Liver (tissue), 9 donors: ENCODE data around the gene KRT26. TPM values are rescaled to one million over a fixed set of nuclear protein-coding genes. Genes with fewer than 3 reads are reported as not detected.

Experiments
- DNase-seq: peaks from one replicate; pipeline ENCODE4 v3.0.0-alpha.2; 2017; ENCODE audit warnings: low spot score
- H3K27ac ChIP-seq, 2 donors: one replicate each; pipeline ENCODE4 v1.7.0; 2013; ENCODE audit warnings: inconsistent platforms in 2 of 2, low read length in 2 of 2, control low read depth in 1 of 2, low read depth in 1 of 2, mild to moderate bottlenecking in 1 of 2
- H3K27me3 ChIP-seq, 4 donors: one replicate each; pipeline versions ENCODE4 v1.6.1 to v1.7.0; 2013; ENCODE audit warnings: low read length in 3 of 4, inconsistent platforms in 1 of 4, mild to moderate bottlenecking in 1 of 4, moderate library complexity in 1 of 4; ENCODE audit not compliant: control insufficient read depth in 4 of 4, insufficient read depth in 4 of 4
- H3K36me3 ChIP-seq, 4 donors: one replicate each; pipeline versions ENCODE4 v1.6.1 to v1.7.0; 2013; ENCODE audit warnings: low read length in 3 of 4, mild to moderate bottlenecking in 3 of 4, low read depth in 1 of 4, moderate library complexity in 1 of 4; ENCODE audit not compliant: control insufficient read depth in 4 of 4, insufficient read depth in 3 of 4
- H3K4me1 ChIP-seq, 4 donors: one replicate each; pipeline versions ENCODE4 v1.6.1 to v1.7.0; 2013; ENCODE audit warnings: low read length in 3 of 4, mild to moderate bottlenecking in 3 of 4, moderate library complexity in 1 of 4; ENCODE audit not compliant: control insufficient read depth in 4 of 4, insufficient read depth in 4 of 4
- H3K4me3 ChIP-seq, 3 donors: one replicate each; pipeline versions ENCODE4 v1.6.1 to v1.7.0; 2013; ENCODE audit warnings: low read length in 3 of 3, control low read depth in 1 of 3, low read depth in 1 of 3, mild to moderate bottlenecking in 1 of 3
- H3K9ac ChIP-seq, 2 donors: one replicate each; pipeline ENCODE4 v1.7.0; 2013; ENCODE audit warnings: low read length in 2 of 2, mild to moderate bottlenecking in 2 of 2, moderate library complexity in 2 of 2, control low read depth in 1 of 2, low read depth in 1 of 2
- H3K9me3 ChIP-seq, 4 donors: one replicate each; pipeline versions ENCODE4 v1.6.1 to v1.7.0; 2013; ENCODE audit warnings: low read length in 3 of 4; ENCODE audit not compliant: control insufficient read depth in 4 of 4
- FOXA2 ChIP-seq: IDR thresholded peaks from 2 replicates; pipeline ENCODE4 v1.6.1; 2016; ENCODE audit warnings: antibody characterized with exemption
- HNF4A ChIP-seq, 2 donors: conservative IDR thresholded peaks; 2 replicates each; pipeline ENCODE4 v1.6.1; 2016; ENCODE audit warnings: antibody characterized with exemption in 2 of 2, mild to moderate bottlenecking in 2 of 2
- HNF4G ChIP-seq: IDR thresholded peaks from 2 replicates; pipeline ENCODE4 v1.6.1; 2016; ENCODE audit warnings: antibody characterized with exemption
- JUND ChIP-seq, 2 donors: IDR thresholded peaks; 2 replicates each; pipeline ENCODE4 v1.6.1; 2016; ENCODE audit warnings: antibody characterized with exemption in 2 of 2
- NR2F2 ChIP-seq: IDR thresholded peaks from 2 replicates; pipeline ENCODE4 v1.6.1; 2016; ENCODE audit warnings: antibody characterized with exemption
- RAD21 ChIP-seq, 2 donors: IDR thresholded peaks; 2 replicates each; pipeline ENCODE4 v1.6.1; 2016; ENCODE audit warnings: antibody characterized with exemption in 2 of 2, mild to moderate bottlenecking in 2 of 2
- RXRA ChIP-seq, 2 donors: IDR thresholded peaks; 2 replicates each; pipeline ENCODE4 v1.6.1; 2017 to 2018; ENCODE audit warnings: antibody characterized with exemption in 2 of 2, mild to moderate bottlenecking in 1 of 2
- SP1 ChIP-seq: IDR thresholded peaks from 2 replicates; pipeline ENCODE4 v1.6.1; 2018; ENCODE audit warnings: antibody characterized with exemption, mild to moderate bottlenecking
- TAF1 ChIP-seq: conservative IDR thresholded peaks from 2 replicates; pipeline ENCODE4 v1.6.1; 2016; ENCODE audit warnings: antibody characterized with exemption, mild to moderate bottlenecking
- YY1 ChIP-seq: IDR thresholded peaks from 2 replicates; pipeline ENCODE4 v1.6.1; 2016; ENCODE audit warnings: antibody characterized with exemption, mild to moderate bottlenecking
- WGBS: extraction: QIAGEN DNeasy Blood & Tissue Kit; methylation state at CpG from one replicate; pipeline ENCODE4 v1.1.7; 2013; 5-methylcytosine and 5-hydroxymethylcytosine counted together
- polyA plus RNA-seq, 2 donors: library from polyadenylated mRNA; stranded (reverse) in 1 of 2; unstranded in 1 of 2; fragments of 200-250 nt in 1 of 2; fragments of >200 nt in 1 of 2; fragmentation: Nextera tagmentation in 1 of 2; extraction: Ambion mirVana in 1 of 2; gene quantifications; one replicate each; pipeline versions ENCODE4 v1.2.1 to v1.2.3, GENCODE V29; 2013 to 2015
- total RNA-seq, 2 donors: library from RNA; depleted of rRNA; stranded (reverse); fragments of >200 nt; gene quantifications; one replicate each; pipeline ENCODE4 v1.2.3, GENCODE V29; 2014
- TF ChIP-seq, protein P1 (sequence below): IDR thresholded peaks from 2 replicates; pipeline ENCODE4 v1.6.1; 2016; ENCODE audit warnings: antibody characterized with exemption
- TF ChIP-seq, protein P2 (sequence below): IDR thresholded peaks from 2 replicates; pipeline ENCODE4 v1.6.1; 2016; ENCODE audit warnings: antibody characterized with exemption, mild to moderate bottlenecking
- TF ChIP-seq, protein P3 (sequence below): IDR thresholded peaks from 2 replicates; pipeline ENCODE4 v1.6.1; 2016; ENCODE audit warnings: antibody characterized with exemption
- TF ChIP-seq, protein P4 (sequence below): IDR thresholded peaks from 2 replicates; pipeline ENCODE4 v1.6.1; 2016; ENCODE audit warnings: antibody characterized with exemption
- donor health status: healthy.
- donor health status: healthy.
- donor health status: healthy.
- donor health status: healthy.
- donor health status: healthy.

Gene KRT26
- total and polyA plus RNA-seq, 4 donors: not detected

DNA sequence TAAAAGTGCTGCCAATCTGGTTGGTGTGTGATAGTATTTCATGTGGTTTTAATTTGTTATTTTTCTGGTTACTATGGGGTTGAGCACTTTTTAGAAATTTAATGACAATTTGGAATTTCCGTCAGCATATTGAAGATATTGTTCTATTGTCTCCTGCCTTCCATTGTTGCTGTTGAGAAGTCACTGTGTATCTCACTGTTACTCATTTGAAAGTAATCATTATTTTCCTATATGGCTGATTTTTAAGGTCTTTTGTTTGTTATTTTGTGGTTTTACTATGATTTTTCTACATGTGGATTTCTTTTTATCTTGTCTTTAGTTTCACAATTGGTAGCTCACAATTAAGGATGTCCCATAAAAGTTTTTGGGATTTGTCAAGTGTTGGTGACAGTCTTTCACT lies 8.2 kb downstream of the KRT26 start:
- 72% methylated on average over 1 of the region's 1 CpG for WGBS
- H3K9ac ChIP-seq: no peak overlapping the region
- peaks cover 4 to 31% (median 15%) of the 10 kb centered on the region in 4 donors for H3K9me3 ChIP-seq

DNA sequence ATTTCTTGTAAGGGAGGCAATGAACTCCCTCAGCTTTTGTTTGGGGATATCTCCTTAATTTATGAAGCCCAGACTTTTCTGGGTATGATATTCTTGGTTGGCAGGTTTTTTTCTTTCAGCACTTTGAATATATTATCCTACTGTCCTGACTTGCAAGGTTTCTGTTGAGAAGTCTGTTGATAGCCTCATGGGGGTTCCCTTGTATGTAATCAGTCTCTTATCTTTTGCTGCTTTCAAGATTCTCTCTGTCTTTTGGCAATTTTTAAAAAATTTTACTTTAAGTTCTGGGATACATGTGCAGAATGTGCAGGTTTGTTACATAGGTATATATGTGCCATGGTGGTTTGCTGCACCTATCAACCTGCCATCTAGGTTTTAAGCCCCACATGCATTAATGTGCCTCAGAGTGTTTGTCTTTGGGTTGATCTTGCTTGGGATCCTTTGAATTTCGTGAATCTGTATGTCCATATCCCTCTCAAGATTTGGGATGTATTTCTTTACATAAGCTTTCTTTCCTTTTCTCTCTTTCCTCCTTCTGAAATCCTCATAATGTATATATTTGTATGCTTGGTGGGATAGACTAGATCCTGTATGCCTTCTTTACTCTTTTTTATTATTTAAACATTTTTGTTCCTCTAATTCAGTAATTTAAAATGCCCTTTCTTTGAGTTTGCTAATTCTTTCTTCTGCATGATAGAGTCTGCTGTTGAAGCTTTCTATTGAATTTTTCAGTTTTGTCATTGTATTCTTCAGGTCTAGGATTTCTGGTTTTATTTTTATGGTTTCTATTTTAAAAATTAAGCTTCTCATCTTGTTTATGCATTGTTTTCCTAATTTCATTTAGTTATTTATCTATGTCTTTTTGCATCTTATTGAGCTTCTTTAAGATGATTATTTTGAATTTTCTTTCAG lies 11.6 kb downstream of the KRT26 start:
- Histone ChIP-seq H3K4me3 (no peak overlapping the region), H3K9me3 (peaks cover 4 to 39% (median 15%) of the 10 kb centered on the region in 4 donors), H3K9ac (no peak overlapping the region), H3K4me1 (no peaks in the 10 kb centered on the region), H3K27ac (no peak overlapping the region), H3K27me3 (peaks cover 0 to 4% (median 0%) of the 10 kb centered on the region in 4 donors), H3K36me3 (no peaks in the 10 kb centered on the region)
- WGBS: 22% methylated on average over 1 of the region's 1 CpG
- TF ChIP-seq JUND (IDR thresholded peaks at IDR 0.05) (no peak), FOXA2 (no peak), HNF4G (no peak), RAD21 (IDR thresholded peaks at IDR 0.05) (no peak), RXRA (IDR thresholded peaks at IDR 0.05) (no peak), YY1 (no peak), TAF1 (no peak), HNF4A (conservative IDR thresholded peaks at IDR 0.05) (no peak), SP1 (no peak), NR2F2 (no peak)
- TF ChIP-seq, protein P1, sequence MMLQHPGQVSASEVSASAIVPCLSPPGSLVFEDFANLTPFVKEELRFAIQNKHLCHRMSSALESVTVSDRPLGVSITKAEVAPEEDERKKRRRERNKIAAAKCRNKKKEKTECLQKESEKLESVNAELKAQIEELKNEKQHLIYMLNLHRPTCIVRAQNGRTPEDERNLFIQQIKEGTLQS: no peak
- TF ChIP-seq, protein P2, sequence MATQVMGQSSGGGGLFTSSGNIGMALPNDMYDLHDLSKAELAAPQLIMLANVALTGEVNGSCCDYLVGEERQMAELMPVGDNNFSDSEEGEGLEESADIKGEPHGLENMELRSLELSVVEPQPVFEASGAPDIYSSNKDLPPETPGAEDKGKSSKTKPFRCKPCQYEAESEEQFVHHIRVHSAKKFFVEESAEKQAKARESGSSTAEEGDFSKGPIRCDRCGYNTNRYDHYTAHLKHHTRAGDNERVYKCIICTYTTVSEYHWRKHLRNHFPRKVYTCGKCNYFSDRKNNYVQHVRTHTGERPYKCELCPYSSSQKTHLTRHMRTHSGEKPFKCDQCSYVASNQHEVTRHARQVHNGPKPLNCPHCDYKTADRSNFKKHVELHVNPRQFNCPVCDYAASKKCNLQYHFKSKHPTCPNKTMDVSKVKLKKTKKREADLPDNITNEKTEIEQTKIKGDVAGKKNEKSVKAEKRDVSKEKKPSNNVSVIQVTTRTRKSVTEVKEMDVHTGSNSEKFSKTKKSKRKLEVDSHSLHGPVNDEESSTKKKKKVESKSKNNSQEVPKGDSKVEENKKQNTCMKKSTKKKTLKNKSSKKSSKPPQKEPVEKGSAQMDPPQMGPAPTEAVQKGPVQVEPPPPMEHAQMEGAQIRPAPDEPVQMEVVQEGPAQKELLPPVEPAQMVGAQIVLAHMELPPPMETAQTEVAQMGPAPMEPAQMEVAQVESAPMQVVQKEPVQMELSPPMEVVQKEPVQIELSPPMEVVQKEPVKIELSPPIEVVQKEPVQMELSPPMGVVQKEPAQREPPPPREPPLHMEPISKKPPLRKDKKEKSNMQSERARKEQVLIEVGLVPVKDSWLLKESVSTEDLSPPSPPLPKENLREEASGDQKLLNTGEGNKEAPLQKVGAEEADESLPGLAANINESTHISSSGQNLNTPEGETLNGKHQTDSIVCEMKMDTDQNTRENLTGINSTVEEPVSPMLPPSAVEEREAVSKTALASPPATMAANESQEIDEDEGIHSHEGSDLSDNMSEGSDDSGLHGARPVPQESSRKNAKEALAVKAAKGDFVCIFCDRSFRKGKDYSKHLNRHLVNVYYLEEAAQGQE: no peak
- TF ChIP-seq, protein P3, sequence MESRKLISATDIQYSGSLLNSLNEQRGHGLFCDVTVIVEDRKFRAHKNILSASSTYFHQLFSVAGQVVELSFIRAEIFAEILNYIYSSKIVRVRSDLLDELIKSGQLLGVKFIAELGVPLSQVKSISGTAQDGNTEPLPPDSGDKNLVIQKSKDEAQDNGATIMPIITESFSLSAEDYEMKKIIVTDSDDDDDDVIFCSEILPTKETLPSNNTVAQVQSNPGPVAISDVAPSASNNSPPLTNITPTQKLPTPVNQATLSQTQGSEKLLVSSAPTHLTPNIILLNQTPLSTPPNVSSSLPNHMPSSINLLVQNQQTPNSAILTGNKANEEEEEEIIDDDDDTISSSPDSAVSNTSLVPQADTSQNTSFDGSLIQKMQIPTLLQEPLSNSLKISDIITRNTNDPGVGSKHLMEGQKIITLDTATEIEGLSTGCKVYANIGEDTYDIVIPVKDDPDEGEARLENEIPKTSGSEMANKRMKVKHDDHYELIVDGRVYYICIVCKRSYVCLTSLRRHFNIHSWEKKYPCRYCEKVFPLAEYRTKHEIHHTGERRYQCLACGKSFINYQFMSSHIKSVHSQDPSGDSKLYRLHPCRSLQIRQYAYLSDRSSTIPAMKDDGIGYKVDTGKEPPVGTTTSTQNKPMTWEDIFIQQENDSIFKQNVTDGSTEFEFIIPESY: no peak
- TF ChIP-seq, protein P4, sequence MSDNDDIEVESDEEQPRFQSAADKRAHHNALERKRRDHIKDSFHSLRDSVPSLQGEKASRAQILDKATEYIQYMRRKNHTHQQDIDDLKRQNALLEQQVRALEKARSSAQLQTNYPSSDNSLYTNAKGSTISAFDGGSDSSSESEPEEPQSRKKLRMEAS: no peak
- no peak for DNase-seq

More for the DNA sequence above, 8.2 kb downstream of the KRT26 start:
- TF ChIP-seq HNF4A (conservative IDR thresholded peaks at IDR 0.05): no peak
- no peak overlapping the region for H3K27ac ChIP-seq
- DNase-seq: no peak
- H3K36me3 ChIP-seq: no peaks in the 10 kb centered on the region
- no peak overlapping the region for H3K4me3 ChIP-seq
- H3K27me3 ChIP-seq: no peaks in the 10 kb centered on the region
- H3K4me1 ChIP-seq: no peaks in the 10 kb centered on the region
